Measurements from ENCODE around the gene ACSM5. TPM values are rescaled to one million over a fixed set of nuclear protein-coding genes. Genes with fewer than 3 reads are reported as not detected.
"Not testable (repeated sequence)": the region's sequence is repeated elsewhere in the genome, so short reads cannot be mapped to it uniquely, and the experiment has no call there.

Gene ACSM5
- total and polyA plus RNA-seq, 2 of the 4 experiments (the other 2 are of a cell fraction): not detected

DNA sequence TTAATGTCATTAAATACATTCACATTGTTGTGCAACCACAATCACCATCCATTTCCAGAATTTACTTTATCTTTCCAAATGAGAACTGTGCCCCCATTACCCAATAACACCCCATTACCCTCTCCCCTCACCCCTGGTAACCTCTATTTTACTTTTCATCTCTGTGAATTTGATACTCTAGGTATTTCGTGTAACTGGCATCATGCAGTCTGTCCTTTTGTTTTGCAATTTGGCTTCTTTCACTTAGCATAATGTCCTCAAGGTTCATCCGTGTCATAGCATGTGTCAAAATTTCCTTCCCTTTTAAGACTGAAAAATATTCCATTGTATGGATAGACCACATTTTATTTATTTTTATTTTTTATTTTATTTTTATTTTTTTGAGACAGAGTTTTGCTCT, 12.4 kb downstream of the ACSM5 start:
- in situ Hi-C loops (cut with MboI; ENCODE audit: low sequenced_read_pairs): not testable (repeated sequence)

GRCh38 chr16:20423772-20424128, 14.4 kb downstream of the ACSM5 start:
- H3K27ac ChIP-seq (ENCODE audit: insufficient read depth, low read length); H2BK5ac ChIP-seq (ENCODE audit: low read depth, low read length, poor library complexity, severe bottlenecking); H4K91ac ChIP-seq (ENCODE audit: insufficient read depth, low read depth, low read length); H3K9me3 ChIP-seq (ENCODE audit: control insufficient read depth, insufficient read depth, low read length); dilution Hi-C loops (cut with HindIII; ENCODE audit: low sequenced_read_pairs, unreplicated experiment); H3K79me1 ChIP-seq (ENCODE audit: low read depth in 1 of 2, low read length in 2 of 2); H3K4me1 ChIP-seq (ENCODE audit: control insufficient read depth, insufficient read depth, low read length); H3K18ac ChIP-seq (ENCODE audit: low read depth, low read length); H4K20me1 ChIP-seq (ENCODE audit: insufficient read depth, low read length); H3K14ac ChIP-seq (replicated peaks; ENCODE audit: low read depth, low read length); BruUV-seq (replicated peaks); H2BK120ac ChIP-seq (ENCODE audit: low read depth, low read length); H2AFZ ChIP-seq (replicated peaks; ENCODE audit: low read length, poor library complexity); H3K4me3 ChIP-seq (ENCODE audit: insufficient read depth, low read depth, low read length); H4K5ac ChIP-seq (ENCODE audit: low read depth, low read length); ATAC-seq (ENCODE audit: low read depth); H2AK9ac ChIP-seq (replicated peaks; ENCODE audit: low read depth, low read length, poor library complexity); H2BK20ac ChIP-seq (ENCODE audit: low read depth, low read length); DNase-seq; H3K36me3 ChIP-seq (ENCODE audit: control insufficient read depth, insufficient read depth, low read length); H3K23ac ChIP-seq (ENCODE audit: low read depth, low read length); POLR2A ChIA-PET (ENCODE audit: unreplicated experiment); H2AK5ac ChIP-seq (ENCODE audit: low read depth, low read length); H2BK15ac ChIP-seq (ENCODE audit: low read depth, low read length); H4K8ac ChIP-seq (ENCODE audit: low read depth in 2 of 2, low read length in 2 of 2); in situ Hi-C loops (cut with MboI; ENCODE audit: low sequenced_read_pairs); H3K9ac ChIP-seq (ENCODE audit: low read depth, low read length); H3K4me2 ChIP-seq (ENCODE audit: low read depth, low read length); H3K27me3 ChIP-seq (ENCODE audit: control insufficient read depth, insufficient read depth, low read length); H3K56ac ChIP-seq (ENCODE audit: extremely low read depth, insufficient read depth, low read length); H3K4ac ChIP-seq (ENCODE audit: low read depth, low read length); intact Hi-C loops (cut with micrococcal nuclease); CTCF ChIA-PET; H3K9me1 ChIP-seq (ENCODE audit: insufficient read depth, low read length): not testable (repeated sequence)
- no CpG with 5 or more reads among the region's 5 CpGs for WGBS, 2 experiments (ENCODE audit: extremely low coverage in 2 of 2, insufficient read length in 1 of 2)

More for the DNA sequence above, 12.4 kb downstream of the ACSM5 start:
- DNase-seq; H3K9me1 ChIP-seq (ENCODE audit: insufficient read depth, low read length); H4K91ac ChIP-seq (ENCODE audit: insufficient read depth, low read depth, low read length); H2AK9ac ChIP-seq (replicated peaks; ENCODE audit: low read depth, low read length, poor library complexity); H3K18ac ChIP-seq (ENCODE audit: low read depth, low read length); intact Hi-C loops (cut with micrococcal nuclease); H3K4me1 ChIP-seq (ENCODE audit: control insufficient read depth, insufficient read depth, low read length); H3K14ac ChIP-seq (replicated peaks; ENCODE audit: low read depth, low read length); H3K56ac ChIP-seq (ENCODE audit: extremely low read depth, insufficient read depth, low read length); ATAC-seq (ENCODE audit: low read depth); H3K9ac ChIP-seq (ENCODE audit: low read depth, low read length); dilution Hi-C loops (cut with HindIII; ENCODE audit: low sequenced_read_pairs, unreplicated experiment); H2AFZ ChIP-seq (replicated peaks; ENCODE audit: low read length, poor library complexity); H2AK5ac ChIP-seq (ENCODE audit: low read depth, low read length); H3K79me1 ChIP-seq (ENCODE audit: low read depth in 1 of 2, low read length in 2 of 2); H2BK20ac ChIP-seq (ENCODE audit: low read depth, low read length); H4K5ac ChIP-seq (ENCODE audit: low read depth, low read length); POLR2A ChIA-PET (ENCODE audit: unreplicated experiment); CTCF ChIA-PET; H3K23ac ChIP-seq (ENCODE audit: low read depth, low read length); H3K4me2 ChIP-seq (ENCODE audit: low read depth, low read length); H3K9me3 ChIP-seq (ENCODE audit: control insufficient read depth, insufficient read depth, low read length); H2BK15ac ChIP-seq (ENCODE audit: low read depth, low read length); H4K8ac ChIP-seq (ENCODE audit: low read depth in 2 of 2, low read length in 2 of 2); H3K4ac ChIP-seq (ENCODE audit: low read depth, low read length); H3K4me3 ChIP-seq (ENCODE audit: insufficient read depth, low read depth, low read length); H3K36me3 ChIP-seq (ENCODE audit: control insufficient read depth, insufficient read depth, low read length); H3K27ac ChIP-seq (ENCODE audit: insufficient read depth, low read length); H4K20me1 ChIP-seq (ENCODE audit: insufficient read depth, low read length); H2BK5ac ChIP-seq (ENCODE audit: low read depth, low read length, poor library complexity, severe bottlenecking); H2BK120ac ChIP-seq (ENCODE audit: low read depth, low read length); H3K27me3 ChIP-seq (ENCODE audit: control insufficient read depth, insufficient read depth, low read length); BruUV-seq (replicated peaks): not testable (repeated sequence)
- WGBS, 2 experiments (ENCODE audit: extremely low coverage in 2 of 2, insufficient read length in 1 of 2): no CpG with 5 or more reads among the region's 2 CpGs
